Esophagus muscularis mucosa (tissue), 4 donors: ENCODE data around the gene EMX2. TPM values are rescaled to one million over a fixed set of nuclear protein-coding genes. Genes with fewer than 3 reads are reported as not detected.

Experiments used
- DNase-seq: peaks from one replicate; pipeline ENCODE4 v3.0.0-alpha.2; 2017; ENCODE audit errors: extremely low spot score
- H3K27ac ChIP-seq, 4 donors: fragments of 200-600 bp; sonication (generic); replicated peaks in 1 of 4; 1 replicate in 3 of 4; 2 replicates in 1 of 4; pipeline ENCODE4 v1.5.1; 2016 to 2019; ENCODE audit warnings: mild to moderate bottlenecking in 1 of 4
- H3K27me3 ChIP-seq, 4 donors: fragments of 200-600 bp; sonication (generic); one replicate each; pipeline versions ENCODE4 v1.5.1 to v1.6.0; 2016 to 2019
- H3K36me3 ChIP-seq, 4 donors: fragments of 200-600 bp; sonication (generic); one replicate each; pipeline ENCODE4 v1.5.1; 2016 to 2019
- H3K4me1 ChIP-seq, 4 donors: fragments of 200-600 bp; sonication (generic); one replicate each; pipeline ENCODE4 v1.5.1; 2016 to 2019
- H3K4me3 ChIP-seq, 4 donors: fragments of 200-600 bp; sonication (generic); 1 replicate in 2 of 4; 2 replicates in 2 of 4; pipeline ENCODE4 v1.5.1; 2016 to 2019; ENCODE audit warnings: mild to moderate bottlenecking in 4 of 4, moderate library complexity in 1 of 4
- H3K9me3 ChIP-seq, 4 donors: fragments of 200-600 bp; sonication (generic); 1 replicate in 3 of 4; 2 replicates in 1 of 4; pipeline ENCODE4 v1.5.1; 2016 to 2019
- CTCF ChIP-seq, 3 experiments: fragments of 200-600 bp in 2 of 3; fragments of 450-650 bp in 1 of 3; sonication (generic) in 2 of 3; IDR thresholded peaks; one replicate each; pipeline ENCODE4 v1.5.1; 2017 to 2019; ENCODE audit warnings: antibody characterized with exemption in 3 of 3, mild to moderate bottlenecking in 2 of 3, moderate library complexity in 1 of 3
- EP300 ChIP-seq: sonication (generic); formaldehyde crosslinking; IDR thresholded peaks from one replicate; pipeline ENCODE4 v1.6.1; 2017; ENCODE audit warnings: antibody characterized with exemption
- POLR2A ChIP-seq: fragments of 450-650 bp; IDR thresholded peaks from one replicate; pipeline ENCODE4 v1.6.1; 2017; ENCODE audit warnings: antibody characterized with exemption, moderate library complexity, mild to moderate bottlenecking, low read depth
- POLR2AphosphoS5 ChIP-seq, 2 donors: sonication (generic); formaldehyde crosslinking; IDR thresholded peaks; one replicate each; pipeline ENCODE4 v1.6.1; 2017; ENCODE audit warnings: antibody characterized with exemption in 2 of 2
- WGBS: methylation state at CpG from one replicate; pipeline ENCODE4 v1.1.5; 2018; 5-methylcytosine and 5-hydroxymethylcytosine counted together
- intact Hi-C: fragments of 100-400 bp; cut with DNase I; formaldehyde crosslinking; loops from one replicate; pipeline ENCODE4 v1.15.1; 2023
- total RNA-seq, 4 donors: library from RNA; depleted of rRNA; stranded (reverse); fragments of >200 nt; gene quantifications; one replicate each; pipeline versions ENCODE4 v1.1.0 to v1.2.1, GENCODE V29; 2016

EMX2 gene
- total RNA-seq, 4 donors from 2014 or later: 0.52 to 0.71 TPM; not detected in 2

DNA sequence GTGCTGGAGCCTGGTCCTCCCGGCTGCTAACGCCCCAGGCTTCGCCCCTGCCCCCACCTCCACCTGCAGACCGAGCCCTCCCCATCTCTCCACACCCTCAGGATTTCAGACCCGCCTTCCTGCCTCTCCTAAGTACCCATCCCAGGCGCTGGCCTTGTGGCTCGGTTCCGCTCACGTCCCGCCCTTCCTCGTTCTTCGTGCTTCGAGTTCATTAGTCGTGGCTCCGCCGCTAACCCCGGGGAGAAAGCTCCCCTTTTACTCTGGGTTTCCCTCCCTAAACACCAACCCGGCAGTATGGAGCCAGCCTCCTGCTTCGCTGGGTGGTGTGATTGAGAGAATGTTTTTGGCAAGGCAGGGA is 11.2 kb downstream of the EMX2 start:
- Histone ChIP-seq H3K4me1 (peaks cover 10 to 20% (median 17%) of the 10 kb centered on the region in 4 donors), H3K36me3 (no peaks in the 10 kb centered on the region), H3K4me3 (no peak overlapping the region), H3K27ac (no peak overlapping the region), H3K27me3 (peaks cover 0 to 91% (median 54%) of the 10 kb centered on the region in 4 donors), H3K9me3 (no peaks in the 10 kb centered on the region)
- no peak for TF ChIP-seq CTCF (IDR thresholded peaks at IDR 0.05)
- TF ChIP-seq EP300: no peak
- TF ChIP-seq POLR2A: no peak
- TF ChIP-seq POLR2AphosphoS5 (IDR thresholded peaks at IDR 0.05): no peak
- intact Hi-C loops: no loop called here
- WGBS: 7% methylated on average over 16 of the region's 19 CpGs
- DNase-seq: no peak

DNA sequence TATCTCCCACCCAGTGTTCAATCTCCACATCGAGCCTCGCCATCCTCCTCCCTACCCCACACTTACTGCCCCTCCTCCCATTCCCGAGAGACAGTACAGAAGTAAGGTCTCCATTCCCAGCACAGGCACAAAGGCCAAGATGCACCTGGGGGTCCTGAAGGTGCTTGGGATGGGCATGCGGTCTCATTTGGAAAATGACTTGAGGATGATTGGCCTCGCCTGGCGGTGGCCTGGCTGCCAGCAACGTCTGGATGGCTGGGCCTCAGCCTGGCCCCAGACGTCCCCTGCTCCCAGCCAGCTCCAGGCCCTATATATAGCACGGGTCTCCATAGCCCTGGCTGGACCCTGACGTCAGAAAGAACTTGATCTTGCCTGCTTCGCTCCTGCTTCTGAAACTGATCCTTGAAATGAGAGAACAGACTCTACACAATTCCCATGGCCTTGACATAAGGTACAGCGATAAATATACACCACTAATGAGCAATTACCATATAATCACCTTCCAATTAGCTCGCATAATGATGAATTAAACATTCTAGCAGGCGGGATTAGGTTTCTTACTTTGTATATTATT is 11.8 kb downstream of the EMX2 start:
- H3K27me3 ChIP-seq: peaks cover 0 to 87% (median 49%) of the 10 kb centered on the region in 4 donors
- no peak overlapping the region for H3K4me3 ChIP-seq
- H3K27ac ChIP-seq: no peak overlapping the region
- TF ChIP-seq POLR2AphosphoS5 (IDR thresholded peaks at IDR 0.05) (no peak), CTCF (IDR thresholded peaks at IDR 0.05) (no peak), POLR2A (no peak), EP300 (no peak)
- intact Hi-C loops: no loop called here
- H3K9me3 ChIP-seq: no peaks in the 10 kb centered on the region
- 39% methylated on average over 14 of the region's 14 CpGs for WGBS
- no peak for DNase-seq
- H3K4me1 ChIP-seq: peaks cover 10 to 20% (median 17%) of the 10 kb centered on the region in 4 donors
- no peaks in the 10 kb centered on the region for H3K36me3 ChIP-seq

DNA sequence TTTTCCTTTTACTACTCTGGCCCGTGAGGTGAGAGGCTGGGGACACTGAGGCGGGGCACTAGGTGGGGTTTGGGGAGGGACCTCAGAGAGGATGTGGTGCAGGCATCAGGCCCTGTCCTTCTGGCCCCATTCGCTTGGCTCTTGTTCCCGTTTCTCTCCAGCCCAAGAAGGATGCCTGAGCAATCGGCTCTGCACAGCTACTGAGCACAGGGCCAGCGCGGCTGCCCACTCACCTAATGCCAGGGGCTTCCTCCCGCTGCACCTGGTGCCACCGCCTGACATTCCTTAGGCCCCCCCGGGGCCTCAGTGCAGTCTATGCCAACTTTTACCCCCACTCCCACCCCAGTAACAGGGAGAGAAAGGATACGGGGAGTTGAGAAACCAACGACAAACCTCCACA is 12.5 kb downstream of the EMX2 start:
- no peaks in the 10 kb centered on the region for H3K36me3 ChIP-seq
- intact Hi-C loops: no loop called here
- no peak overlapping the region for H3K27ac ChIP-seq
- WGBS: 60% methylated on average over 12 of the region's 12 CpGs
- H3K4me3 ChIP-seq: no peak overlapping the region
- H3K9me3 ChIP-seq: no peaks in the 10 kb centered on the region
- H3K27me3 ChIP-seq: peaks cover 0 to 84% (median 44%) of the 10 kb centered on the region in 4 donors
- DNase-seq: no peak
- H3K4me1 ChIP-seq: peaks cover 10 to 20% (median 17%) of the 10 kb centered on the region in 4 donors
- no peak for TF ChIP-seq EP300

DNA sequence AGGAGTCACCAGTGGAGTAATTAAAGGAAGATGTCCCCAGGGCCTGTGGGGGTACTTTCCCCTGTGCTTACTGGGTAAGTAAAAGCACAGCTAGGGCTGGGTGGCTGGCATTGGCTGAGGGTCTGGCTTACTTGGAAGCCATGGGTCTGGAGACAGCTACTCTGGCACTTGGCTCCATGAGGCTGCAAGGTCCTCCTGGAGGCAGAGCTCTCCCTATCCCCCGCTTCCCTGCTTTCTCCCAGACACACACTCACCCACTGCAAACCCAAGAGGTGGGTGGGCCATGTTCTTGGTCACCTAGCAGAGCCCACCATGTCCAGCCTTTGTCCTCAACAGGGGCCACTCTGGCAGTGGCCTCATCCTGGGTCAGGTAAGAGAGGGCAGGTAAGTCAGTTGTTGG is 13.3 kb downstream of the EMX2 start:
- Histone ChIP-seq H3K36me3 (no peaks in the 10 kb centered on the region), H3K4me3 (no peak overlapping the region), H3K4me1 (peaks cover 10 to 20% (median 17%) of the 10 kb centered on the region in 4 donors), H3K27me3 (peaks cover 0 to 83% (median 38%) of the 10 kb centered on the region in 4 donors), H3K9me3 (no peaks in the 10 kb centered on the region), H3K27ac (no peak overlapping the region)
- 100% methylated on average over 1 of the region's 1 CpG for WGBS
- no peak for DNase-seq
- intact Hi-C loops: no loop called here
- no peak for TF ChIP-seq POLR2A
- TF ChIP-seq CTCF (IDR thresholded peaks at IDR 0.05): no peak
- TF ChIP-seq POLR2AphosphoS5 (IDR thresholded peaks at IDR 0.05): no peak
- no peak for TF ChIP-seq EP300

- intact Hi-C loops: no loop called here
- H3K27me3 ChIP-seq: peaks cover 0 to 83% (median 35%) of the 10 kb centered on the region in 4 donors
- DNase-seq: no peak
- peaks cover 10 to 17% (median 16%) of the 10 kb centered on the region in 4 donors for H3K4me1 ChIP-seq
- TF ChIP-seq POLR2AphosphoS5 (IDR thresholded peaks at IDR 0.05) (no peak), EP300 (no peak), CTCF (IDR thresholded peaks at IDR 0.05) (no peak), POLR2A (no peak)
- no peaks in the 10 kb centered on the region for H3K36me3 ChIP-seq
- H3K4me3 ChIP-seq: no peak overlapping the region
- H3K9me3 ChIP-seq: no peaks in the 10 kb centered on the region
- no peak overlapping the region for H3K27ac ChIP-seq
- WGBS: 77% methylated on average over 2 of the region's 5 CpGs
Measured at GRCh38 chr10:117556356-117556755, 13.8 kb downstream of the EMX2 start.
